Mammary epithelial cell (primary cell): ENCODE measurements around the gene AKAP12.

Experiments used
- CTCF ChIP-seq, 2 donors: IDR thresholded peaks in 1 of 2; conservative IDR thresholded peaks in 1 of 2; 2 replicates each; pipeline ENCODE4 v1.5.1; 2011 to 2012; ENCODE audit warnings: inconsistent platforms in 2 of 2, low read length in 2 of 2, mild to moderate bottlenecking in 2 of 2, control low read depth in 1 of 2, low read depth in 1 of 2; ENCODE audit not compliant: insufficient read depth in 1 of 2; ENCODE audit errors: extremely low read depth in 1 of 2
- EZH2 ChIP-seq: IDR thresholded peaks from 2 replicates; pipeline ENCODE4 v1.6.1; 2012; ENCODE audit warnings: low read length, inconsistent platforms, borderline replicate concordance

GRCh38 chr6:151294561-151295101, 54.9 kb downstream of the AKAP12 start:
- TF ChIP-seq CTCF (conservative IDR thresholded peaks at IDR 0.05 in 1 of 2, IDR thresholded peaks at IDR 0.05 in 1 of 2; ENCODE audit: extremely low read depth in 1 of 2, insufficient read depth in 1 of 2, low read depth in 1 of 2, low read length in 2 of 2) (no peak), EZH2 (no peak)
